DND-41 (cell line): Measurements from ENCODE around the gene ADNP.
A peak's percentile ranks its signal among the peaks of the same experiment; 100 is the strongest.

Experiments used
- ATAC-seq: fragments of 200-7000 bp; cut with Tn5 transposase; 3 replicates; pipeline ENCODE4 v1.9.1; 2021; ENCODE audit warnings: low read depth; ENCODE audit not compliant: insufficient read depth
- DNase-seq: peaks from one replicate; pipeline ENCODE4 v3.0.0-alpha.2; 2020
- H2AFZ ChIP-seq: 2 replicates; pipeline ENCODE4 v1.6.0; 2012; ENCODE audit warnings: low read depth, low read length
- H3K27ac ChIP-seq: 2 replicates; pipeline ENCODE4 v1.5.1; 2012; ENCODE audit warnings: low read length, inconsistent platforms
- H3K27me3 ChIP-seq: fragments of 200-600 bp; sonication (generic); 2 replicates; pipeline ENCODE4 v1.6.0; 2012; ENCODE audit warnings: low read length, mild to moderate bottlenecking, inconsistent platforms; ENCODE audit not compliant: insufficient read depth, poor library complexity
- H3K36me3 ChIP-seq: 2 replicates; pipeline ENCODE4 v1.5.1; 2012; ENCODE audit warnings: low read length, inconsistent platforms; ENCODE audit not compliant: insufficient read depth
- H3K4me1 ChIP-seq: 2 replicates; pipeline ENCODE4 v1.5.1; 2012; ENCODE audit warnings: mild to moderate bottlenecking, low read length; ENCODE audit not compliant: insufficient read depth
- H3K4me2 ChIP-seq: 2 replicates; pipeline ENCODE4 v1.6.0; 2012; ENCODE audit warnings: mild to moderate bottlenecking, moderate library complexity, low read length, inconsistent platforms; ENCODE audit not compliant: insufficient read depth
- H3K4me3 ChIP-seq, 2 experiments: fragments of 200-600 bp in 1 of 2; shearing (Covaris generic) in 1 of 2; 2 replicates each; pipeline ENCODE4 v1.5.1; 2012 to 2016; ENCODE audit warnings: inconsistent platforms in 2 of 2, low read length in 2 of 2, mild to moderate bottlenecking in 2 of 2, low read depth in 1 of 2, moderate library complexity in 1 of 2
- H3K79me2 ChIP-seq: 2 replicates; pipeline ENCODE4 v1.6.0; 2012; ENCODE audit warnings: low read length, inconsistent platforms; ENCODE audit not compliant: insufficient read depth
- H3K9ac ChIP-seq: 2 replicates; pipeline ENCODE4 v1.6.0; 2012; ENCODE audit warnings: low read depth, mild to moderate bottlenecking, inconsistent platforms, low read length, moderate library complexity
- H3K9me3 ChIP-seq: 2 replicates; pipeline ENCODE4 v1.5.1; 2012; ENCODE audit warnings: low read length, moderate library complexity, mild to moderate bottlenecking, inconsistent platforms; ENCODE audit not compliant: insufficient read depth, severe bottlenecking
- H4K20me1 ChIP-seq: 2 replicates; pipeline ENCODE4 v1.6.0; 2012; ENCODE audit warnings: low read length; ENCODE audit not compliant: insufficient read depth
- CTCF ChIP-seq: IDR thresholded peaks from 2 replicates; pipeline ENCODE4 v1.5.1; 2012; ENCODE audit warnings: borderline replicate concordance, low read length, moderate library complexity, mild to moderate bottlenecking; ENCODE audit not compliant: poor library complexity, severe bottlenecking; ENCODE audit errors: extremely low read depth
- EZH2 ChIP-seq: IDR thresholded peaks from 3 replicates; pipeline ENCODE4 v1.6.1; 2012; ENCODE audit warnings: borderline replicate concordance, low read depth, mild to moderate bottlenecking, moderate library complexity, low read length, inconsistent platforms; ENCODE audit not compliant: severe bottlenecking

Gene ADNP

DNA sequence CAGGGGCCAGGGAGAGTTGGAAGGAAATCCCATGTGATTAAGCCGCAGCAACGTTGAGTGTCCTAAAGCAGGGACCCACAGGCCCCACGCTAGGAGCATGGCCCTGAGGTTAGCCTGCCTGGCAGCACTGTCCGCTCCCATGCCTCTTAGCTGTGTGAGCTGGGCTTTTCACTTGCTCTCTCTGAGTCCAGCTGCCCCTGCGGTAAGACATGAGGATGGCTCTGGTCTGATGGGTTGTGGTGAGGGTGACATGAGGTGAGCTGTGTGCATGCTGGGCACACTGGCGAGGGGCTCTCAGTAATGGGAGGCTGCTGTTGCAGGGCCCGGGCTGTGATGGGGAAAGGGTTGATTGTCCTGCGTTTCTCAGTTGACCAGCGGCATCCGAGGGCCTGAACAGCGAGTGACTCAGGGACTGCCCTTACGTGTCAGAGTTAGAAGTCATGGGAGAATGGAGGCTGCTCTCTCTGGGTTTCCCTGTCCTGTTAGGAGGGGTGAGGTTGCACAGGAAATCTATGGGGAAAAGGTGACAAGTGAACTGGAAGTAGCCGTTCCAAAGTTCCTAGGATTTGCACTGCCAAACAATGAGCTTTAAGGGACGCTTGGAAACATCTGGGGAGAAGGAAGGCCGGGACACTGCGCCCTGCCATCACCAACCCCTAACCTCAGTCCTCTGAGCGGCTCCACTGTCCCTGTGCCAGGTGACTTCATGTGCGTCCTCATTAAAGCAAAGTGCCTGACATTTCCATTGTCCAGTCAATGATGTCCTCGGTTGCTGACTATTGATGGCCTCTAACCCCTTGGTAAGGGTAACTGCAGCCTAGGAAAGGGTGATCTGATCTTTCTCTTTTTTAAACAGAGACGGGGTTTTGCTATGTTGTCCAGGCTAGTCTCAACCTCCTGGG is 51.3 kb downstream of the ADNP start:
- Histone ChIP-seq H3K4me2 (no peak overlapping the region), H3K4me1 (no peaks in the 10 kb centered on the region), H4K20me1 (peaks cover 12% of the 10 kb centered on the region; the same call in 1 of the 2 replicates), H3K79me2 (no peaks in the 10 kb centered on the region), H3K4me3 (no peak overlapping the region), H3K27me3 (no peaks in the 10 kb centered on the region), H3K27ac (no peak overlapping the region), H3K36me3 (no peaks in the 10 kb centered on the region), H2AFZ (no peak overlapping the region), H3K9ac (no peak overlapping the region), H3K9me3 (no peaks in the 10 kb centered on the region)
- TF ChIP-seq EZH2 = no peak
- TF ChIP-seq CTCF = no peak
- DNase-seq (no peak), ATAC-seq (no peak)

GRCh38 chr20:50877232-50877743 is 53.9 kb downstream of the ADNP start:
- Histone ChIP-seq H3K9ac (no peak overlapping the region), H3K27ac (no peak overlapping the region), H3K4me2 (no peak overlapping the region), H4K20me1 (no peaks in the 10 kb centered on the region), H3K36me3 (no peaks in the 10 kb centered on the region), H3K27me3 (no peaks in the 10 kb centered on the region), H2AFZ (no peak overlapping the region), H3K4me1 (no peaks in the 10 kb centered on the region), H3K79me2 (no peaks in the 10 kb centered on the region), H3K4me3 (no peak overlapping the region), H3K9me3 (no peaks in the 10 kb centered on the region)
- no peak for TF ChIP-seq EZH2
- TF ChIP-seq CTCF = no peak
- no peak for ATAC-seq
- no peak for DNase-seq

DNA sequence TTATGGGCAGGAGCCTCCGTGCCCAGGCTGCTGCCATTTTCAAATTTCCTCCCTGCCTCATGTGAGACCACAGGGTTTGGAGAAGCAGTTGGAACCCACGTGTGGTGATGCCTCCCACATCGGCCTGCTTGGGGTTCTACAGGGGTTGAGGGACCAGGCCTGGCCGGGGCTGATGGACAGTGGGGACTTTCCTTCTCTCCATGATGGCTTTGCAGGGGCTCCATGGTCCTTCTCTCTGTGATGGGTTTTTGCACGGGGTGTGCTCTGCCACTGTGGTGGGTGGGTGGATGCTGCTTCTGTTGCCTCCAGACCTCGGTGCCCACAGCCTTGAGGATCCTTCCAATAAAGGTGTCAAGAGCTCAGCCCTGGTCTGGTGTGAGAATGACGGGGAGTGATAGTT is 54.4 kb downstream of the ADNP start:
- Histone ChIP-seq H3K4me3 (no peak overlapping the region), H3K9ac (no peak overlapping the region), H3K27me3 (no peaks in the 10 kb centered on the region), H3K27ac (no peak overlapping the region), H2AFZ (no peak overlapping the region), H3K9me3 (no peaks in the 10 kb centered on the region), H3K4me1 (no peaks in the 10 kb centered on the region), H3K4me2 (no peak overlapping the region), H3K36me3 (no peaks in the 10 kb centered on the region), H3K79me2 (no peaks in the 10 kb centered on the region), H4K20me1 (no peaks in the 10 kb centered on the region)
- no peak for DNase-seq
- 0 out of 3 replicates have a peak, but pooled peaks have one; percentile 17 for ATAC-seq
- TF ChIP-seq CTCF = no peak
- TF ChIP-seq EZH2 = no peak
